ENCODE results near the gene GLB1L2. TPM values are rescaled to one million over a fixed set of nuclear protein-coding genes. Genes with fewer than 3 reads are reported as not detected.

The GLB1L2 gene
- total and polyA plus RNA-seq, 2 experiments from 2014 or later = 3.3 to 12.3 TPM

GRCh38 chr11:134406264-134407185 is 74.7 kb downstream of the GLB1L2 start:
- H3K4me3 Mint-ChIP-seq = no peak overlapping the region
- H3K27ac Mint-ChIP-seq = no peak overlapping the region
- H3K36me3 ChIP-seq (ENCODE audit: insufficient read depth) = no peaks in the 10 kb centered on the region
- peaks cover 37% of the 10 kb centered on the region for H3K4me1 Mint-ChIP-seq
- H3K9me2 ChIP-seq (ENCODE audit: insufficient read depth) = no peaks in the 10 kb centered on the region
- H3K27ac ChIP-seq (ENCODE audit: low read depth) = no peak overlapping the region
- no peaks in the 10 kb centered on the region for H3K9me3 Mint-ChIP-seq
- H3K4me2 ChIP-seq = no peak overlapping the region
- no peaks in the 10 kb centered on the region for H3F3A ChIP-seq (replicated peaks; ENCODE audit: low read depth)
- ATAC-seq (no peak), DNase-seq (ENCODE audit: low spot score) (no peak)
- no peak for TF ChIP-seq ZNF462 (CRISPR knock-in tag; IDR thresholded peaks at IDR 0.05)
- no peak for TF ChIP-seq ZNF331 (CRISPR knock-in tag; IDR thresholded peaks at IDR 0.05; ENCODE audit: low read depth)
- no peak for TF ChIP-seq ETS1 (IDR thresholded peaks at IDR 0.05)
- TF ChIP-seq NANOG (IDR thresholded peaks at IDR 0.05; ENCODE audit: borderline replicate concordance) = no peak
- TF ChIP-seq EZH2phosphoT487 (IDR thresholded peaks at IDR 0.05; ENCODE audit: unreplicated experiment) = no peak
- no peak for TF ChIP-seq EZH2 (IDR thresholded peaks at IDR 0.05; ENCODE audit: low read depth, unreplicated experiment)
- no peak for TF ChIP-seq REST (IDR thresholded peaks at IDR 0.05; ENCODE audit: unreplicated experiment)
- TF ChIP-seq JUNB (IDR thresholded peaks at IDR 0.05; ENCODE audit: unreplicated experiment) = no peak
- no peak for TF ChIP-seq ZNF114 (CRISPR knock-in tag; IDR thresholded peaks at IDR 0.05)
- TF ChIP-seq POLR2AphosphoS5 (IDR thresholded peaks at IDR 0.05; ENCODE audit: low read depth) = no peak
- no peak for TF ChIP-seq CREB1 (CRISPR knock-in tag; IDR thresholded peaks at IDR 0.05; ENCODE audit: low read depth)
- H4K20me1 ChIP-seq (replicated peaks; ENCODE audit: insufficient read depth) = peaks cover 4% of the 10 kb centered on the region
- peaks cover 12% of the 10 kb centered on the region for H3K27me3 Mint-ChIP-seq (ENCODE audit: insufficient read depth, low read depth, poor library complexity)
- H3K36me3 Mint-ChIP-seq (ENCODE audit: low read depth) = peaks cover 9% of the 10 kb centered on the region; the same call in 2 of the 3 replicates
- H3K27me3 ChIP-seq (ENCODE audit: insufficient read depth) = peaks cover 11% of the 10 kb centered on the region
- no peak overlapping the region for H3K4me3 ChIP-seq
- H3K4me1 ChIP-seq (ENCODE audit: insufficient read depth) = peaks cover 13% of the 10 kb centered on the region
- H3K79me2 ChIP-seq (replicated peaks; ENCODE audit: insufficient read depth) = peaks cover 43% of the 10 kb centered on the region
- no peak overlapping the region for H2AFZ ChIP-seq

Measured in GM23338 (cell line).